HEK293 (cell line): ENCODE data around the gene DPPA5.

Experiments used
- GLIS2 ChIP-seq: fragments of 450-650 bp; formaldehyde crosslinking; IDR thresholded peaks from 2 replicates; pipeline ENCODE4 v1.5.1; 2016; ENCODE audit warnings: missing biosample characterization, missing genetic modification characterization
- HOXC10 ChIP-seq: sonication (generic); formaldehyde crosslinking; IDR thresholded peaks from 2 replicates; pipeline ENCODE4 v1.8.1; 2023; ENCODE audit warnings: mild to moderate bottlenecking, missing genetic modification reagents
- IKZF3 ChIP-seq: fragments of 450-650 bp; IDR thresholded peaks from 2 replicates; pipeline ENCODE4 v1.5.0; 2018; ENCODE audit warnings: missing biosample characterization, mild to moderate bottlenecking, missing genetic modification characterization, moderate library complexity
- SP2 ChIP-seq: fragments of 450-650 bp; formaldehyde crosslinking; IDR thresholded peaks from 2 replicates; pipeline ENCODE4 v1.5.1; 2016; ENCODE audit warnings: missing biosample characterization, missing genetic modification characterization
- SP7 ChIP-seq: fragments of 450-650 bp; formaldehyde crosslinking; IDR thresholded peaks from 2 replicates; pipeline ENCODE4 v1.5.1; 2016; ENCODE audit warnings: missing biosample characterization, missing genetic modification characterization
- YY1 ChIP-seq: fragments of 450-650 bp; formaldehyde crosslinking; IDR thresholded peaks from 2 replicates; pipeline ENCODE4 v1.5.1; 2018; ENCODE audit warnings: missing biosample characterization, missing genetic modification characterization
- YY2 ChIP-seq: fragments of 450-650 bp; formaldehyde crosslinking; IDR thresholded peaks from 2 replicates; pipeline ENCODE4 v1.5.1; 2016; ENCODE audit warnings: missing biosample characterization, missing genetic modification characterization
- ZBTB17 ChIP-seq: fragments of 450-650 bp; formaldehyde crosslinking; IDR thresholded peaks from 2 replicates; pipeline ENCODE4 v1.5.1; 2016; ENCODE audit warnings: missing biosample characterization, missing genetic modification characterization
- ZBTB48 ChIP-seq: fragments of 450-650 bp; formaldehyde crosslinking; IDR thresholded peaks from 2 replicates; pipeline ENCODE4 v1.5.1; 2016; ENCODE audit warnings: missing biosample characterization, missing genetic modification characterization
- ZFP37 ChIP-seq: fragments of 450-650 bp; formaldehyde crosslinking; IDR thresholded peaks from 2 replicates; pipeline ENCODE4 v1.5.1; 2016; ENCODE audit warnings: missing biosample characterization, missing genetic modification characterization
- ZNF132 ChIP-seq: fragments of 450-650 bp; formaldehyde crosslinking; IDR thresholded peaks from 2 replicates; pipeline ENCODE4 v1.5.1; 2017; ENCODE audit warnings: missing biosample characterization, missing genetic modification characterization, borderline replicate concordance
- ZNF146 ChIP-seq: fragments of 450-650 bp; formaldehyde crosslinking; IDR thresholded peaks from 2 replicates; pipeline ENCODE4 v1.5.1; 2016; ENCODE audit warnings: missing biosample characterization, missing genetic modification characterization
- ZNF2 ChIP-seq: fragments of 450-650 bp; formaldehyde crosslinking; IDR thresholded peaks from 2 replicates; pipeline ENCODE4 v1.5.1; 2016; ENCODE audit warnings: missing biosample characterization, missing genetic modification characterization
- ZNF211 ChIP-seq: fragments of 450-650 bp; formaldehyde crosslinking; IDR thresholded peaks from 2 replicates; pipeline ENCODE4 v1.5.1; 2016; ENCODE audit warnings: low read depth, missing biosample characterization, missing genetic modification characterization
- ZNF24 ChIP-seq: fragments of 450-650 bp; formaldehyde crosslinking; IDR thresholded peaks from 2 replicates; pipeline ENCODE4 v1.5.1; 2016; ENCODE audit warnings: missing biosample characterization, missing genetic modification characterization
- ZNF394 ChIP-seq: fragments of 450-650 bp; formaldehyde crosslinking; IDR thresholded peaks from 2 replicates; pipeline ENCODE4 v1.5.1; 2016; ENCODE audit warnings: missing biosample characterization, missing genetic modification characterization, mild to moderate bottlenecking, moderate library complexity, borderline replicate concordance
- ZNF398 ChIP-seq: fragments of 450-650 bp; formaldehyde crosslinking; IDR thresholded peaks from 2 replicates; pipeline ENCODE4 v1.5.1; 2017; ENCODE audit warnings: missing biosample characterization, missing genetic modification characterization
- ZNF416 ChIP-seq: fragments of 450-650 bp; formaldehyde crosslinking; IDR thresholded peaks from 2 replicates; pipeline ENCODE4 v1.5.1; 2016; ENCODE audit warnings: missing biosample characterization, missing genetic modification characterization
- ZNF426 ChIP-seq: fragments of 450-650 bp; formaldehyde crosslinking; IDR thresholded peaks from 2 replicates; pipeline ENCODE4 v1.5.1; 2017; ENCODE audit warnings: missing biosample characterization, missing genetic modification characterization, mild to moderate bottlenecking, inconsistent platforms, moderate library complexity
- ZNF48 ChIP-seq: fragments of 450-650 bp; formaldehyde crosslinking; IDR thresholded peaks from 2 replicates; pipeline ENCODE4 v1.5.1; 2016; ENCODE audit warnings: missing biosample characterization, missing genetic modification characterization
- ZNF596 ChIP-seq: fragments of 450-650 bp; IDR thresholded peaks from 2 replicates; pipeline ENCODE4 v1.5.0; 2018; ENCODE audit warnings: missing biosample characterization, mild to moderate bottlenecking, missing genetic modification characterization, moderate library complexity
- ZNF626 ChIP-seq: fragments of 450-650 bp; sonication (Bioruptor Pico); formaldehyde crosslinking; IDR thresholded peaks from 2 replicates; pipeline ENCODE4 v1.5.1; 2018; ENCODE audit warnings: missing biosample characterization, missing genetic modification characterization, inconsistent platforms
- ZNF629 ChIP-seq: fragments of 450-650 bp; formaldehyde crosslinking; IDR thresholded peaks from 2 replicates; pipeline ENCODE4 v1.5.1; 2017; ENCODE audit warnings: missing biosample characterization, missing genetic modification characterization
- ZNF660 ChIP-seq: fragments of 450-650 bp; IDR thresholded peaks from 2 replicates; pipeline ENCODE4 v1.5.1; 2018; ENCODE audit warnings: missing biosample characterization, mild to moderate bottlenecking, missing genetic modification characterization
- ZNF701 ChIP-seq: fragments of 450-650 bp; formaldehyde crosslinking; IDR thresholded peaks from 2 replicates; pipeline ENCODE4 v1.5.1; 2016; ENCODE audit warnings: missing biosample characterization, missing genetic modification characterization
- ZNF777 ChIP-seq: fragments of 450-650 bp; formaldehyde crosslinking; IDR thresholded peaks from 2 replicates; pipeline ENCODE4 v1.5.1; 2017; ENCODE audit warnings: missing biosample characterization, missing genetic modification characterization, borderline replicate concordance
- TF ChIP-seq, protein P1 (sequence below): fragments of 450-650 bp; formaldehyde crosslinking; IDR thresholded peaks from 2 replicates; pipeline ENCODE4 v1.5.1; 2016; ENCODE audit warnings: missing biosample characterization, missing genetic modification characterization
- TF ChIP-seq, protein P2 (sequence below): fragments of 450-650 bp; formaldehyde crosslinking; optimal IDR thresholded peaks from 2 replicates; pipeline ENCODE3; 2016; ENCODE audit warnings: missing biosample characterization, mild to moderate bottlenecking, missing genetic modification characterization
- TF ChIP-seq, protein P3 (sequence below): fragments of 450-650 bp; formaldehyde crosslinking; IDR thresholded peaks from 2 replicates; pipeline ENCODE4 v1.5.0; 2017; ENCODE audit warnings: missing biosample characterization, missing genetic modification characterization, borderline replicate concordance
- TF ChIP-seq, protein P4 (sequence below): fragments of 450-650 bp; formaldehyde crosslinking; IDR thresholded peaks from 2 replicates; pipeline ENCODE4 v1.5.1; 2016; ENCODE audit warnings: missing biosample characterization, missing genetic modification characterization

Gene DPPA5

GRCh38 chr6:73388800-73389512, 34.9 kb upstream of the DPPA5 start (continued):
- no peak for TF ChIP-seq ZNF596
- no peak for TF ChIP-seq ZNF146
- TF ChIP-seq, protein P1, sequence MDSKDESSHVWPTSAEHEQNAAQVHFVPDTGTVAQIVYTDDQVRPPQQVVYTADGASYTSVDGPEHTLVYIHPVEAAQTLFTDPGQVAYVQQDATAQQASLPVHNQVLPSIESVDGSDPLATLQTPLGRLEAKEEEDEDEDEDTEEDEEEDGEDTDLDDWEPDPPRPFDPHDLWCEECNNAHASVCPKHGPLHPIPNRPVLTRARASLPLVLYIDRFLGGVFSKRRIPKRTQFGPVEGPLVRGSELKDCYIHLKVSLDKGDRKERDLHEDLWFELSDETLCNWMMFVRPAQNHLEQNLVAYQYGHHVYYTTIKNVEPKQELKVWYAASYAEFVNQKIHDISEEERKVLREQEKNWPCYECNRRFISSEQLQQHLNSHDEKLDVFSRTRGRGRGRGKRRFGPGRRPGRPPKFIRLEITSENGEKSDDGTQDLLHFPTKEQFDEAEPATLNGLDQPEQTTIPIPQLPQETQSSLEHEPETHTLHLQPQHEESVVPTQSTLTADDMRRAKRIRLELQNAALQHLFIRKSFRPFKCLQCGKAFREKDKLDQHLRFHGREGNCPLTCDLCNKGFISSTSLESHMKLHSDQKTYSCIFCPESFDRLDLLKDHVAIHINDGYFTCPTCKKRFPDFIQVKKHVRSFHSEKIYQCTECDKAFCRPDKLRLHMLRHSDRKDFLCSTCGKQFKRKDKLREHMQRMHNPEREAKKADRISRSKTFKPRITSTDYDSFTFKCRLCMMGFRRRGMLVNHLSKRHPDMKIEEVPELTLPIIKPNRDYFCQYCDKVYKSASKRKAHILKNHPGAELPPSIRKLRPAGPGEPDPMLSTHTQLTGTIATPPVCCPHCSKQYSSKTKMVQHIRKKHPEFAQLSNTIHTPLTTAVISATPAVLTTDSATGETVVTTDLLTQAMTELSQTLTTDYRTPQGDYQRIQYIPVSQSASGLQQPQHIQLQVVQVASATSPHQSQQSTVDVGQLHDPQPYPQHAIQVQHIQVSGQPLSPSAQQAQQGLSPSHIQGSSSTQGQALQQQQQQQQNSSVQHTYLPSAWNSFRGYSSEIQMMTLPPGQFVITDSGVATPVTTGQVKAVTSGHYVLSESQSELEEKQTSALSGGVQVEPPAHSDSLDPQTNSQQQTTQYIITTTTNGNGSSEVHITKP (tag by site-specific recombination): 0 out of 2 replicates have a peak, but pooled peaks have one; percentile 45
- no peak; the same call in 1 of the 2 replicates for TF ChIP-seq ZNF777 (tag by site-specific recombination)
- TF ChIP-seq ZNF660 (tag by site-specific recombination): peak; percentile 53; the same call in 1 of the 2 replicates
- no peak; the same call in 1 of the 2 replicates for TF ChIP-seq ZNF394 (tag by site-specific recombination)
- TF ChIP-seq HOXC10 (CRISPR knock-in tag): no peak
- TF ChIP-seq, protein P2, sequence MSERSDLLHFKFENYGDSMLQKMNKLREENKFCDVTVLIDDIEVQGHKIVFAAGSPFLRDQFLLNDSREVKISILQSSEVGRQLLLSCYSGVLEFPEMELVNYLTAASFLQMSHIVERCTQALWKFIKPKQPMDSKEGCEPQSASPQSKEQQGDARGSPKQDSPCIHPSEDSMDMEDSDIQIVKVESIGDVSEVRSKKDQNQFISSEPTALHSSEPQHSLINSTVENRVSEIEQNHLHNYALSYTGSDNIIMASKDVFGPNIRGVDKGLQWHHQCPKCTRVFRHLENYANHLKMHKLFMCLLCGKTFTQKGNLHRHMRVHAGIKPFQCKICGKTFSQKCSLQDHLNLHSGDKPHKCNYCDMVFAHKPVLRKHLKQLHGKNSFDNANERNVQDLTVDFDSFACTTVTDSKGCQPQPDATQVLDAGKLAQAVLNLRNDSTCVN (tag by site-specific recombination): peak; percentile 36
- peak; percentile 89 for TF ChIP-seq GLIS2 (tag by site-specific recombination)
- TF ChIP-seq ZNF2: peak; percentile 62
- no peak for TF ChIP-seq YY1 (tag by site-specific recombination)
- 0 out of 2 replicates have a peak, but pooled peaks have one; percentile 14 for TF ChIP-seq ZNF629
- 0 out of 2 replicates have a peak, but pooled peaks have one; percentile 51 for TF ChIP-seq IKZF3
- no peak for TF ChIP-seq ZNF48 (tag by site-specific recombination)
- no peak for TF ChIP-seq ZNF132 (tag by site-specific recombination)
- TF ChIP-seq SP7: no peak
- 0 out of 2 replicates have a peak, but pooled peaks have one; percentile 60 for TF ChIP-seq ZFP37 (tag by site-specific recombination)
- peak; percentile 84 for TF ChIP-seq ZBTB17 (tag by site-specific recombination)
- TF ChIP-seq ZNF24: 0 out of 2 replicates have a peak, but pooled peaks have one; percentile 17
- TF ChIP-seq, protein P3, sequence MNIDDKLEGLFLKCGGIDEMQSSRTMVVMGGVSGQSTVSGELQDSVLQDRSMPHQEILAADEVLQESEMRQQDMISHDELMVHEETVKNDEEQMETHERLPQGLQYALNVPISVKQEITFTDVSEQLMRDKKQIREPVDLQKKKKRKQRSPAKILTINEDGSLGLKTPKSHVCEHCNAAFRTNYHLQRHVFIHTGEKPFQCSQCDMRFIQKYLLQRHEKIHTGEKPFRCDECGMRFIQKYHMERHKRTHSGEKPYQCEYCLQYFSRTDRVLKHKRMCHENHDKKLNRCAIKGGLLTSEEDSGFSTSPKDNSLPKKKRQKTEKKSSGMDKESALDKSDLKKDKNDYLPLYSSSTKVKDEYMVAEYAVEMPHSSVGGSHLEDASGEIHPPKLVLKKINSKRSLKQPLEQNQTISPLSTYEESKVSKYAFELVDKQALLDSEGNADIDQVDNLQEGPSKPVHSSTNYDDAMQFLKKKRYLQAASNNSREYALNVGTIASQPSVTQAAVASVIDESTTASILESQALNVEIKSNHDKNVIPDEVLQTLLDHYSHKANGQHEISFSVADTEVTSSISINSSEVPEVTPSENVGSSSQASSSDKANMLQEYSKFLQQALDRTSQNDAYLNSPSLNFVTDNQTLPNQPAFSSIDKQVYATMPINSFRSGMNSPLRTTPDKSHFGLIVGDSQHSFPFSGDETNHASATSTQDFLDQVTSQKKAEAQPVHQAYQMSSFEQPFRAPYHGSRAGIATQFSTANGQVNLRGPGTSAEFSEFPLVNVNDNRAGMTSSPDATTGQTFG (tag by site-specific recombination): no peak
- no peak for TF ChIP-seq ZNF426 (tag by site-specific recombination)
- TF ChIP-seq ZNF416 (tag by site-specific recombination): no peak
- TF ChIP-seq ZNF701 (tag by site-specific recombination): no peak
- TF ChIP-seq YY2: no peak
- TF ChIP-seq, protein P4, sequence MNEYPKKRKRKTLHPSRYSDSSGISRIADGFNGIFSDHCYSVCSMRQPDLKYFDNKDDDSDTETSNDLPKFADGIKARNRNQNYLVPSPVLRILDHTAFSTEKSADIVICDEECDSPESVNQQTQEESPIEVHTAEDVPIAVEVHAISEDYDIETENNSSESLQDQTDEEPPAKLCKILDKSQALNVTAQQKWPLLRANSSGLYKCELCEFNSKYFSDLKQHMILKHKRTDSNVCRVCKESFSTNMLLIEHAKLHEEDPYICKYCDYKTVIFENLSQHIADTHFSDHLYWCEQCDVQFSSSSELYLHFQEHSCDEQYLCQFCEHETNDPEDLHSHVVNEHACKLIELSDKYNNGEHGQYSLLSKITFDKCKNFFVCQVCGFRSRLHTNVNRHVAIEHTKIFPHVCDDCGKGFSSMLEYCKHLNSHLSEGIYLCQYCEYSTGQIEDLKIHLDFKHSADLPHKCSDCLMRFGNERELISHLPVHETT (tag by site-specific recombination): no peak
- peak; percentile 44; the same call in 1 of the 2 replicates for TF ChIP-seq ZNF398 (tag by site-specific recombination)
- TF ChIP-seq SP2: peak; percentile 43
- peak; percentile 97 for TF ChIP-seq ZBTB48 (tag by site-specific recombination)
- TF ChIP-seq ZNF626 (tag by site-specific recombination): no peak
- no peak for TF ChIP-seq ZNF211 (tag by site-specific recombination)
